ENCODE results near the gene INO80C.
A peak's percentile ranks its signal among the peaks of the same experiment; 100 is the strongest.

Gene INO80C, protein sequence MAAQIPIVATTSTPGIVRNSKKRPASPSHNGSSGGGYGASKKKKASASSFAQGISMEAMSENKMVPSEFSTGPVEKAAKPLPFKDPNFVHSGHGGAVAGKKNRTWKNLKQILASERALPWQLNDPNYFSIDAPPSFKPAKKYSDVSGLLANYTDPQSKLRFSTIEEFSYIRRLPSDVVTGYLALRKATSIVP

DNA sequence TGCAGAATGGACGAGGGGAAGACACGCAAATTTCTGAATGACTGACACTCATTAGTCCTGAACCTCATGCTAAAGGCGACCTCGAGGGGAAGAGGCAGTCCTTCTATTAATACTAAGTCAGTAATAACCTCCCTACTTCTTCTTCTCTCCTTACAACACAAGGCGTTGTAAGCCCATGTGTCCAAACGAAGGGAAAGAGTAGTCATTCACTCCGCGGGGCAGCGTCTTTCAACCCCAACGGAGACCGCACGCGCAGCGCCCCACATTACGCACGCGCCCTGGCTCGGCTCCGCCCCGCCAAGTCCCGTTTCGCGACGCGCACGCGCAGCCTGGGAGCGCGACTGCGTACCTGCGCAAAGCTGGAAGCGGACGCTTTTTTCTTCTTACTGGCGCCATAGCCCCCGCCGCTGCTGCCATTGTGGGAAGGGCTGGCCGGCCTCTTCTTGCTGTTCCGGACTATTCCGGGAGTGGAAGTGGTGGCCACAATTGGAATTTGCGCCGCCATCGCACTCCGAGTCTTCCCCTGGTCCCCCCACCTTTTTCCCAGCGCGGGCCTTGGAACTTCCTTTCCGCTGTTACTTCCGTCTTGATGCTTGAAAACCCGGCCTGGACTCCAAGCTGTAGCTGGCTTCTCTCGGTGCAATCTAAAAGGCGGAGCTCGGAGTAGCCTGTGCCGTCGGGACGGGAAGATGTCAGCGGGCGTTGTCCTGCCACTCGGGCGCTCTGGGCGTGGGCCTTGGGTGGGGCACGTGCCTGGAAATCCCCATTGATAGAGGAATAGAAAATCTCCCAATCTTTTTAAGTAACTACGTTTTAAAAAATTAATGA lies at the start of gene INO80C:
INO80C (minus strand) TSS at position 591 of the 828 bp plus-strand sequence; CDS start at position 505, 86 bp downstream.
- peak; percentile 95 for DNase-seq

DNA sequence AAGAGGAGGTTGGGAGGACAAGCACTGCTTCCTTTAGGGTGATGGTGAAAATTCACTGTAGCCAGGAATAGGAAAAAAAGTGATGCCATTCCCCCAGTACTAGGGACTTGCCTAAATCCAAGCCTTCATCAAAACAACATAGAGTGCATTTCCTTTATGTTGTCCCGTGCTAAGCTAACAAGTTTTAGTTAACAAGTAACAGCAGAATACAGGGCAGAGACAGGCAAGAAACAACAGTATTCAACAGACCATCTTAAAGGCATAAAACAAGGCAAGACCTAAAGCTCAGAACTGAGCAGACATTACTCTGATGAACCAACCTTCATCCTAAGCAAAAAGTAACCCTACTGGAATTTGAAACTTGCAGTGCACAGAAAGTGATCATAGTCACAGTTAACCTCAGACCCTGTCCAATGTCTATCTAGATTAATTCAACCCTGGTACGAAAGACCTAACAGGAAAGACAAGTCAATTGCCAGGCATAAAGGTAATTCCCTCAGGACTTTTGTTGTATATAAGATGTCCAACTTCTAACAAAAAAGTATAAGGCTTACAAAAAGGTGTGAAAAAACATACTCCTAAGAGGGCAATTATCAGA lies 49.3 kb upstream of the INO80C start:
- DNase-seq: no peak

DNA sequence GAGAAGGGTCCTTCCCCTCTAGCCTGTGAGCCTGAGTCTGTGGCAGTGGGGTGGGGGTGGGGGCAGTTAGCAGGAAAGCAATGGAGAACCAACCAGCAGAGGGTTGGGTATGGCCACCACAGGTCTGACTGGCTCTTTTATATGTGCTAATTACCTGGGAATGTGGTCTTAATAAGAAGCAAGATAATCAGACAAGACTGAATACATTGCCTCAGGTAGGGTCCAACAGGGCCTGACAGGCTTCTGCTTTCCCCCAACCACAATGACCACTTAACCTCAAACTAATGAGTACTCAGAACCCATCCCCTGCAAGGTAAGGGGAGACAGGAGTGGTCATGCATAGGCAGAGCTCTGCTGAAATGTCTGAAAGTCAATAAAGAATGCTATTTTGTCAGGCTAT lies 44.6 kb upstream of the INO80C start:
- no peak for DNase-seq

DNA sequence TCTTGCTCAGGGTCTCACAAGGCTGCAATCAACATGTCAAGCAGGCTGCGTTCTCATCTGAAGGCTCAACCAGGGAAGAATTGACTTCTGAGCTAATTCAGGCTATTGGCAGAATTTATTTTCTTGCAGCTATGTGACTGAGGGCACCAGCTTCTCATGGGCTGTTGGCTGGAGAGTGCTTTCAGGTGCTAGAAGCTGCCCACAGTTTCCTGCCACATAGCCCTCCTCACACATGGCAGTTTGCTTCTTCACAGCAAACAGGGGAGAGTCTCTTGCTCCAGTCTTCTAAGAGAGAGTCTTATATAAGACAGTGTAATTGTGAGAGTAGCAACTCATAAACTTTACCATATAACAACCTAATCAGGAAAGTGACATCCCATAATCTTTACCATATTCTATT lies 37.5 kb upstream of the INO80C start:
- DNase-seq: no peak

DNA sequence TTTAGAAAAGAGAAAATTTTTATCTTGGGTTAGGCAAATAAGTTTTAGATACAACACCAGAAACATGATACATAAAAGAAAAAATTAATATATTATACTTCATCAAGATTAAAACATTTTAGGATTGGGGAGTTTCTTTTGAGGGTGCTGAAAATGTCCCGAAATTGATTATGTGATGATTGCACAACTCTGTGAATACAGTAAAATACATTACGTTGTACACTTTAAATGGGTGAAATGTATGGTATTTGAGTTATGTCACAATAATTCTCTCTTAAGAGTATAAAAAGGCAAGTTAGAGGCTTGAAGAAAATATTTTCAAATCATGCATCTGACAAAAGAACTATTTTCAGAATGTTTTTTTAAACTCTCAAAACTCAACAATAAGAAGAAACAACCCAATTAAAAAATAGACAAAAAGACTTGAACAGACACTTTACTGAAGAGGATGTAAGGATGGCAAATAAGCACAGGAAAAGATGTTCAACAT lies 36.2 kb upstream of the INO80C start:
- no peak for DNase-seq

DNA sequence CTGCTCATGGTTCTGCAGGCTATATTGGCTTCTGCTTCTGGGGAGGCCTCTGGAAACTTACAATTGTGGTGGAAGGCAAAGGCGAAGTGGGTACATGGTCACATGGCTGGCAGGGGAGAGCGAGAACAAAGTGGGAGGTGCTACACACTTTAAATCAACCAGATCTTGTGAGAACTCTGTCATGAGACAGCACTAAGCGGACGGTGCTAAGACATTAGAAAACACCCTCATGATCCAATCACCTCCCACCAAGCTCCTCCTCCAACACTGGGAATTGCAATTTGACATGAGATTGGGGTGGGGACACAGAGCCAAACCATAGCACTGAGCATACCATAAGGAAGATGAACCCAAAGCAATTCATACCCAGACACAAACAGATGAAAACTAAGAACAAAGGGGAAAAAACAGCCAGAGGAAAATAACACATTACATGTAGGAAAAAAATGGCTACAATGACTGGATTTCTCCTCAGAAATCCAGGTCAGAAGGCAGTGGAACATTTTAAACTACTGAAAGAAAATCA lies 31.1 kb upstream of the INO80C start:
- no peak for DNase-seq

DNA sequence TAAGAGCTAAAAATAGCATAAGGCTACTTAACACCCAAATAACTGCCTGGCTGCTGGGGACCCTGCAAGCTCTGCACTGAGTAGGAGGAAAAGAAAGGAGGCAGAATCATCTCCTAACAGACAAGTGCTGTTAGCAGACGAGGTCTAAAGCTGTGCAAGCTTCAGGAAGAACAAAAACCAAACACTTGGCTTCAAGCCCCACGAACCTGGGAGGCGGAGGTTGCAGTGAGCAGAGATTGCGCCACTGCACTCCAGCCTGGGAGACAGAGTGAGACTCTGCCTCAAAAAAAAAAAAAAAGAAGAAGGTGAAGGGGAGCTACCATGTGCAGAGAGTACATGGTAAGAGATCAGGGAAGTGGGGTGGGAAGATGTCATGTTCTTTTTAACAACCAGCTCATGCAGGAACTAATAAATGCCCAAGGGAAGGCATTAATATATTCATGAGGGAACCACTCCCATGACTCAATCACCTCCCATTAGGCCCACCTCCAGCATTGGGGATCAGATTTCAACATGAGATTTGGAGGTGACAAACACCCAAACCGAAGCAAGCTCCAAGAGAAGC lies 28.8 kb upstream of the INO80C start:
- no peak for DNase-seq

DNA sequence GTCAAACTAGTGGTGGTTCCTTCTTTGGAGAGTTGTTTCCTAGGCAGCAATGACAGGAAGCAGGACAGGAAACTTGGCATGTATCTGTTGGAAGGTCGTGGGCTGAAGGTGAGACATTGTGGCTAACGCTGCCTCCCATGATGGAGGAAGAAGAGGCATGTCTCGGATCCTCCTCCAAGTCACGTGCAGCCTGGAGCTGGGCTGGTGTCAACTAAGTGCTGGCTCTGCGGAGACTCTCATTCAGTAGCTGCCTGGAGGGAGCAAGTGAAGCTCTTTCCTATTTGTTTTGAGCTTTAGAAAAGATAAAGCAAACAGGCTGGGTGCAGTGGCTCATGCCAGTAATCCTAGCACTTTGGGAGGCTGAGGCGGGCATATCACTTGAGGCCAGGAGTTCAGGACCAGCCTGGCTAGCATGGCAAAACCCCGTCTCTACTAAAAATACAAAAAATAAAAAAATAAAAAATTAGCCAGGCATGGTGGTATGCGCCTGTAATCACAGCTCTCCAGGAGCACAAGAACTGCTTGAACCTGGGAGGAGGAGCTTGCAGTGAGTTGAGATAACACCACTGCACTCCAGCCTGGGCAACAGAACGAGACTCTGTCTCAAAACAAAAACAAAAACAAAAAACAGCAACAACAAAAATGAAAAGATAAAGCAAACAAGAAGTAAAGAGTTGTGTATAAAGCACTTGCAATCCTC lies 28.2 kb upstream of the INO80C start:
- no peak for DNase-seq

DNA sequence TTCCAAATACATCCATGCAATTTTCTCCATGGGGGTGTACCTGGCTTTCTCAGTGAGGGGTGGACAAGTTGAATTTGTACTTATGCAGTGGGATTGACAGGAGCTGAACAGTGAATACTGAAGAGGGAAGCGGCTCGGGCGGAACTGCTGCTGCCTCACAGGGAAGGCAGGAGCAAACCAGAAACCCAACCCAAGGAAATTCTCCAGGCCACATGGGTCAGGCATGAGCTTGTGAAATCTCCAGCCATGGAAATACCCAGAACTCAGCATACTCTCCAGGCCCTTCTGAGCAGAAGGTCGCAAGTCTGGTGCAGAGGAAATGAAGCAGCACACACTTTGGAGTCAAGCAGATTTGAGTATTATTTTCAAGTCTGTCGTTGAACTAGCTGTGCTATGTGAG lies 26.5 kb upstream of the INO80C start:
- no peak for DNase-seq

DNA sequence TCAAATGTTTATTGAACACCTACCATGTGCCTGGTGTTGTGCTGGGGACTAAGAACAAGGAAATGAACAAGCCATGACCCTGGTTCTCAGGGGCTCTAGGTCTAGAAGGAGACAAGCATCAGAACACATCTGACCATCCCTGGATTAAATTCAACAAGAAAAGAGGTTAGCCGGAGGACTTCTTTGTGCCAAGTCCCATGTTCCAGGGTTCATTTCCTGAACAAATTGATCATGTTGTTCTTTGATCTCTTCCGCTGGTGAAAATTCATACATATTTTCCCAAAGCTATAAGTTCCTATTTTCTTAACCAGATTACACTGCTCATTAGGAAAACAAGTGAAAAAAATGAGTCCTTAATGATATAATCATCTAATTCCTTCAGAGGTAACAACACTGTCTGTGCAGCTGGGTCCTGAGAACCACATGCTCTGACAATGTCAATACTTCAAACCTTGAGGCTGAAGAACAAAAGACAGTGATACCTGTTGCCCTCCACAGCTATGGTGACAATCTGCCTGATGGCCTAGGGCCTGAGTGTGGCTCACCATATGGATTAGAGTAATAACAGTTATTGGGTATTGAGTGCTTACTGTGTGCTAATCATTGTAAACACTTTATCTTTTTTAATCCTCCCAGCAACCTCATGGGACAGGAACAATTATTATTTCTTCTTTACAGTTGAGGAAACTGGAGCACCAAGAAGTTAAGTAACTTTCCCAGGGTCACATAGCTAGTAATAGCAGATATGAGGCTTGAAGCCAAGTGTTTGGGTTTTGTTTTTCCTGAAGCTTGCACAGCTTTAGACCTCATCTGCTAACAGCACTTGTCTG lies 24.6 kb upstream of the INO80C start:
- no peak for DNase-seq

DNA sequence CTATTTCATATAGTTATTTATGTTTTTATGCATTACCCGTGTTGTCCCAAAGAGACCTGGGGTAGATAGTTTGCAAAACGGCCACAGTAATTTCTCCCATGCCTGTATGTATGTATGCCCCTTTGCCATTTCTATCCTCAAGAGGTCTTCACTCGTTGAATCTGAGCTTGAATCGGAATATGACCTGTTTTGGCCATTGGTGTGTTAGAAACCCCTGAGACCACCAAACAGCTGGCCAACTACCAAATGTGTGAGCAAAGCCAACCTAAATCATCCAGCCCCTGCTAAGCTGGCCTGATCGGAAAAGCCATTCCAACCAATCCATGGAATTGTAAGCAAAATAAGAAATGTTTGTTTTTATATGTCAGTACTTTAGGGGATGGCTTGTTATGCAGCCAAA lies 23.4 kb upstream of the INO80C start:
- DNase-seq: no peak

DNA sequence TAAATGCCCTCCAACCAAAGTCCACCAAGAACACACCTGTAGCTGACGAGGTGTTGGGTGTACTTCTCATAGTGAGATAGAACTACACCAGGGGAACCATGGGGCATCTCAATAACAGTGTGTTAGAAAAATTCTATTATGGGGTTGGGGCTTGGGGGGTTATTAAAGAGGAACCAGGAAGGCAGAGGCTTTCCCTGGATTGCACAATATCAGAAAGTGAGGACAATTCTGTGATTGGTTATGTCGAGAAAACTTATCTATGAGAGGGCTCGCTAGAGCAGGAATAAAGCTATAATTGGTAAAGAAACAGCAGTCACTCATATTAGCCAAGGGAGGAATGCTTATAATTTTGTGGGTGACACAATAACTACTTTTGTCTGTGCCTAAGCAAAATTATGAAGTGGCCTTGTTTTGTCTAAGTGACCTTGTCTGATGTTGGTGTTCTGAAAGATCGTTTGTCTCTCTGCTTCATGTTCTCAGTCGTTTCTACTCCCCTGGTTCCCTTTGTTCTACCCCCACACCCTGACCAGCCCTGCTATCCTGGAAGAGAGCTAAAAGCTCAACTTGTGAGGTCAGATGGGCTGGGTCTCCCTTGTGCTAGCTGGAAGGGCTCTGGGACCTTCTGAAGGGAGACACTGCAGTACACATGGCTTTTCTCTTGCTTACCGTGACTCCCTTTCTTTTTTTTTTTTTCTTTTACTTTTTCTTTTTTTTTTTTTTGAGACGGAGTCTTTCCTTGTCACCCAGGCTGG lies 21.6 kb upstream of the INO80C start:
- no peak for DNase-seq

DNA sequence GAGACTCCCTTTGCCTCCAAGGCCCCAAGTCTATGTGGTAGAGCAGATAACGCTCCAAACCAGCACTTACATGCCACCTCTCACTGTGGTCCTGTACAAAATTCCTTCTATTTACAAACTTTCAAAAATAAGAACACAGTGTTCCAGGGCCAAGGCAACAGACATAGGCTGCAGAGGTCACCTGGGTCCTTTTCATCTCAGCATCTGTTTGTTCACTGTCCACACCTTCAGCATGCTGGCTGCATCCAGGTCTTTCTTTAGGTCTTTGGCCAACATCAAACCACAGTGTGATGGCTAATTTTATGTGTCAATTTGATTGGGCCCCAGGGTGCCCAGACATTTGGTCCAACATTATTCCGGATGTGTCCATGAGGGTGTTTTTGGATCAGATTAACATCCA lies 20.0 kb upstream of the INO80C start:
- DNase-seq: no peak

DNA sequence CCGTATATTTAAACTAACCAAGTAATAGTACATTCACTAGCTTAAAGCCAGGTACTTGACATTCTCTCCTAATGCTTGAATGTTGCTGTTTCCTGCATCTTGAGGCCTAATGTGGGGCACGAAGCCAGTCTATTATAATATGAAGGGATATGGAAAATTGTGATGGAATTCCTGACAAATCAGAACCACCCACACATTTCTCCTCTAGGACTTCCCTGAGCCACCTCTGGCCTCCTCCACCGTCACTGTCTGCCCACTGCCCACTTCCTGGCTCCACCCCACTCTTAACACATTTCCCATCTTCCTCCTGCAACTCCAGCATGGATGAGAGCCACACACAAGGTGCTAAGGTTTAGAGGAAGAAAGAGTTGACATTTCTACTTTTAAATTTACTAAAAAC lies 19.0 kb upstream of the INO80C start:
- no peak for DNase-seq

DNA sequence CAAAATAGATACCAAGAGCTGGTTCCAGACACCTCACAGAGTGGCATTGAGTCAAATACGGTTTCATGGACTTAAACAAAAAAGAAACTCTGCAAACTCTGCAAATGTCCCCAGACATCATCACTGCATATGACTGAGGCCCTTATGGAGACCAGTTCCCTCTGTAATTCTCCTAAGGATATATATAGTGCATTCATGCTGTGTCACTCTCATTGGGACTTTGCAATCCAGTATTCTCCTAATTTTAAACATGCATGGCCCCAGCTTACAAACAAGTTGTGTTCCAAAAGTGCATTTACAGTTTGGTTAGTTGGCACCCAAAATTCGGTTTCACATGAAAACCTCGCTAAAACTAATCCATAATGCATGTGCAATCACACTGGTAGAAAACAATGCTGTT lies 18.6 kb upstream of the INO80C start:
- no peak for DNase-seq

DNA sequence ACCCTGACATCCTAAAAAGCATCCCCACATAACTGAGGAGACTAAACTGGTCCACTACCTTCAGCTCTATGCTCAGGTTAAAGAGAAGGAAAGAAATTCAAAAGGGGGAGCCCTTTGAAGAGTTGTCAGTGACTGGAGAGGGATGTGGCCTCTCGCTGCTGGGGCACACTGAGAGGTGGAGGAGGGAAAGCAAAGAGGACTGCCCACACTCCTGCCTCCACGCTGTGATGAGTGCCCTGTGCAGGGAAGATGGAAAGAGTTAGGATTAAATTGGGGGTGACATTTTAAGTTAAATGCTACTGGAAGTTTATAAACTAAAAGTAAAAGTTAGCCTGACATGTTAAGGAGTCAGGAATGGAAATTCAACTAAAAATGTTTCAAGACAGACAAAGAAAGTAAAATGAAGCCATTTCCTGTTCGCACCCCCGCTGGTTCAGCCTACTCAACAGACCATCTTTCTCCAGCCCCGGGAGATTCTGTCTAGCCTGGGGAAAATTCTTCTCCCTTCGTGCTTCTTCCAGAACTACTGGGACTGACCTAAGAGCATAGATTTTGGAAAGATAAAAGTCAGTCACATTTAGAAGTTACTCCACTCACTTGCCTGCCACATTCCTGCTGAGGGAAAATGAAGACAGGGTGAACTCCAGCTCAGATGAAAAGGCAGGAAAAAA lies 17.8 kb upstream of the INO80C start:
- no peak for DNase-seq

DNA sequence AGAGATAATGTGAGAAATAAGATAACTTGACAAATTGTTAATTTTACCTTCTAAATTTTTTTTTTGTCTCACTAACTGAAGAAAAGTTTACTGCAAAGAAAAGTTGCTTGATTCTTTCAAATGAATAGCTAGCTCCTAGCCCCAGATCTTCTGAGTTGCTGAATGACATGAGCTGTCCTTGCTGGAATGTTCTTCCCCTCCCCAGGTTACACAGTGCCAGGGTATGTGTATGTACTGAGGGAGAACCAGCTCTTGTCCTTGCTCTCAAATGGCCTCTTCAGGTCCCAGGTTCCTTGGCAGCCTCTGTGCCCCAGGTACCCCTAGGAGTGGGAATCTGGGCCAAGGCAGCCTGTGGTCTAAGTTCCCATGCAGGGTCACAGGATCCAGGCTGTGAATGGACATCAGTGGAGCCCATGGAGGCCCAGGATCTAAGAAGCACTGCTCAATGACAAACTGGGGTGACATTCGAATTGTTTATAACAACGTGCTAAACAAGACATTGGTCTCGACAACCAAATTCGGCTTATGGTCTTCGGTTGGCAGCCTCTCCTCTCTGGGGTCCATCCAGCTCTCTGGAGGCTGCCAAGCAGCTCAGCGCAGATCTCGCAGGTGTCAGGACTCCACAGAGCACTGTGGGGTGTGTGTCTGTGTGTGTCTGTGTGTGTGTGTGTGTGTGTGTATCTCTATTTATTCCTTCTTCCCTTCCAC lies 17.1 kb upstream of the INO80C start:
- DNase-seq: no peak

DNA sequence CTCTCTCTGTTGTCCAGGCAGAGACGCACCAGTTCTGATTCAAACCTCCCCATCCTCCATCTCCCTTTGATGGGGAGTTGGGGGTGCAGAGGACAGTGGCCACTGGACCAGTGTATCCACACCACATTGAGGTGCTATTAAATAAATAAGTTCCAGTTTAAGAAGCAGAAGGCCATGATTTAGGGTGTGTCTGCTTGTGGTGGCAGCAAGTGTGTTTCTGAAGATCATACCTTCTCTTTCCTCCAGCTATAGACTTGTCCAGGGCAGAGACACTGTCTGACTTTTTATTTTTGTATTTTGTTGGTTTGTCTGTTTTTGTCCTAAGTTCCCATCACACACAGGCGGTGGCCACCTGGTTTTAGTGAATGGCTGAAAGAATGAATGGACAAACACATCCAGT lies 16.5 kb upstream of the INO80C start:
- no peak for DNase-seq

DNA sequence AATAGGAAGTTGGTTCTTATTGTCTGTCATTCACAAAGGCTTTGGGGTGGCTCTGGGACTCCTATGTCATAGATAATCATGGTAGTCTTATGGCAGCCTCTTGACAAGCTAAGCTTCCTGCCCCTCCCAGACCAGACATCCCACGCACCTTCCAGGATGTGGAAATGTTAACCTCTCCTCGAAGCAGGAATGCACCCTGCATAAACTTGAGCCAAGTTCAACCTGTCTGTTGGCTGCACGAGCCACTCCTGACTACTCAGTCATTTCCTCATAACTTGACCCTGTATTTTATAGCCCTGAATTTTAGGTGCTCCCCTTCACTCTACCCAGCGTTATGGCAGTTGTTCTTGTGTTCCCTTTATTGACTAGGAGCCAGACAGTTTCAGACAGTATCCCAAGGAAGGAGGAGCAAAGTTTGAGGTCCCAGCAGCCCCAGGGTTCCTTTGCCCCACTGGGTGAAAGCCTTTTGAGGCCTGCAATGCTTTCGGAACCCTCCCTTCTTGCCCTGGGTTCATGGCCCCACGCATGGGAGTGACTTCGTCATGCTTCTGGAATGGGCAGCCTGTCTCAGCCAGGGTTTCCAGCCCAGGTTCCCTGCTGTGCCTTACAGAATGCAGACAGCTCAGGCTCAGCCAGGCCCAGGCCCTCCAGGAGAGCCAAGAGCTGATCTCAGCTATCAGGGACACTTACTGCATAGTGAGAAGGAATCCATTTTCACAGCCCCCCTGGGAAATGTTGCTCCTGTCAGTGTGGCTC lies 15.6 kb upstream of the INO80C start:
- no peak for DNase-seq
